ENCODE measurements around the gene DCAF6.

Gene DCAF6

GRCh38 chr1:168089979-168090337, 153.5 kb downstream of the DCAF6 start:
- Histone ChIP-seq H3K27ac (no peak overlapping the region), H2AFZ (ENCODE audit: low read depth) (no peak overlapping the region), H3K36me3 (ENCODE audit: insufficient read depth) (no peaks in the 10 kb centered on the region), H3K79me2 (ENCODE audit: insufficient read depth, low read depth) (no peaks in the 10 kb centered on the region), H3K27me3 (ENCODE audit: insufficient read depth, low read depth) (no peaks in the 10 kb centered on the region), H3K9ac (no peak overlapping the region), H3K4me3 (IDR thresholded peaks at IDR 0.05; ENCODE audit: insufficient read depth, low read depth, low read length) (no peak overlapping the region), H3K4me1 (ENCODE audit: low read depth, poor library complexity, severe bottlenecking) (no peaks in the 10 kb centered on the region), H3K4me2 (no peak overlapping the region), H4K20me1 (ENCODE audit: insufficient read depth) (no peaks in the 10 kb centered on the region)
- no peak for TF ChIP-seq CTCF (conservative IDR thresholded peaks at IDR 0.05; ENCODE audit: low read depth, low read length)

- Histone ChIP-seq H3K9ac (no peak overlapping the region), H3K79me2 (ENCODE audit: insufficient read depth, low read depth) (no peaks in the 10 kb centered on the region), H3K36me3 (ENCODE audit: insufficient read depth) (no peaks in the 10 kb centered on the region), H3K4me3 (IDR thresholded peaks at IDR 0.05; ENCODE audit: insufficient read depth, low read depth, low read length) (no peak overlapping the region), H4K20me1 (ENCODE audit: insufficient read depth) (no peaks in the 10 kb centered on the region), H3K4me1 (ENCODE audit: low read depth, poor library complexity, severe bottlenecking) (no peaks in the 10 kb centered on the region), H2AFZ (ENCODE audit: low read depth) (no peak overlapping the region), H3K27me3 (ENCODE audit: insufficient read depth, low read depth) (no peaks in the 10 kb centered on the region), H3K4me2 (no peak overlapping the region), H3K27ac (no peak overlapping the region)
- no peak for TF ChIP-seq CTCF (conservative IDR thresholded peaks at IDR 0.05; ENCODE audit: low read depth, low read length)
These were observed 153.9 kb downstream of the DCAF6 start for GRCh38 chr1:168090395-168090794.

- H3K79me2 ChIP-seq (ENCODE audit: insufficient read depth, low read depth), result no peaks in the 10 kb centered on the region
- no peak overlapping the region for H2AFZ ChIP-seq (ENCODE audit: low read depth)
- no peaks in the 10 kb centered on the region for H3K36me3 ChIP-seq (ENCODE audit: insufficient read depth)
- TF ChIP-seq CTCF (conservative IDR thresholded peaks at IDR 0.05; ENCODE audit: low read depth, low read length), result no peak
- no peak overlapping the region for H3K27ac ChIP-seq
- H3K9ac ChIP-seq, result no peak overlapping the region
- no peak overlapping the region for H3K4me3 ChIP-seq (IDR thresholded peaks at IDR 0.05; ENCODE audit: insufficient read depth, low read depth, low read length)
- H4K20me1 ChIP-seq (ENCODE audit: insufficient read depth), result no peaks in the 10 kb centered on the region
- H3K27me3 ChIP-seq (ENCODE audit: insufficient read depth, low read depth), result no peaks in the 10 kb centered on the region
- H3K4me2 ChIP-seq, result no peak overlapping the region
- no peaks in the 10 kb centered on the region for H3K4me1 ChIP-seq (ENCODE audit: low read depth, poor library complexity, severe bottlenecking)
These were observed 154.6 kb downstream of the DCAF6 start for GRCh38 chr1:168091063-168091462.

- Histone ChIP-seq H3K4me2 (no peak overlapping the region), H4K20me1 (ENCODE audit: insufficient read depth) (no peaks in the 10 kb centered on the region), H3K36me3 (ENCODE audit: insufficient read depth) (no peaks in the 10 kb centered on the region), H3K9ac (no peak overlapping the region), H3K4me3 (IDR thresholded peaks at IDR 0.05; ENCODE audit: insufficient read depth, low read depth, low read length) (no peak overlapping the region), H3K27me3 (ENCODE audit: insufficient read depth, low read depth) (no peaks in the 10 kb centered on the region), H3K4me1 (ENCODE audit: low read depth, poor library complexity, severe bottlenecking) (no peaks in the 10 kb centered on the region), H2AFZ (ENCODE audit: low read depth) (no peak overlapping the region), H3K27ac (no peak overlapping the region), H3K79me2 (ENCODE audit: insufficient read depth, low read depth) (no peaks in the 10 kb centered on the region)
- no peak for TF ChIP-seq CTCF (conservative IDR thresholded peaks at IDR 0.05; ENCODE audit: low read depth, low read length)
These were observed 155.5 kb downstream of the DCAF6 start for GRCh38 chr1:168091720-168092550.

Measured in KMS-11 (cell line).